SK-N-SH treated with all-trans-retinoic acid at 6 μM for 48 hours (cell line): ENCODE measurements around the gene SPECC1L.

Source experiments
- ATAC-seq: fragments of 200-7000 bp; cut with Tn5 transposase; 3 replicates; pipeline ENCODE4 v1.9.1; 2020; ENCODE audit warnings: mild to moderate bottlenecking, moderate library complexity
- ARNTL ChIP-seq: fragments of 450-650 bp; formaldehyde crosslinking; IDR thresholded peaks from 2 replicates; pipeline ENCODE4 v1.5.0; 2020; ENCODE audit warnings: low read depth, mild to moderate bottlenecking, moderate library complexity, borderline replicate concordance
- BACH2 ChIP-seq: fragments of 250-450 bp; sonication (Bioruptor Pico); IDR thresholded peaks from 2 replicates; pipeline ENCODE4 v1.9.0; 2021; ENCODE audit warnings: mild to moderate bottlenecking, borderline replicate concordance
- CSDC2 ChIP-seq: fragments of 250-450 bp; sonication (Bioruptor Pico); IDR thresholded peaks from 2 replicates; pipeline ENCODE4 v1.5.0; 2020; ENCODE audit warnings: mild to moderate bottlenecking, moderate library complexity
- ESRRG ChIP-seq: fragments of 250-450 bp; sonication (Bioruptor Pico); IDR thresholded peaks from 2 replicates; pipeline ENCODE4 v1.6.1; 2021; ENCODE audit warnings: mild to moderate bottlenecking
- GLIS3 ChIP-seq: fragments of 250-450 bp; sonication (Bioruptor Pico); IDR thresholded peaks from 2 replicates; pipeline ENCODE4 v1.5.0; 2020; ENCODE audit warnings: mild to moderate bottlenecking, moderate library complexity
- ISL1 ChIP-seq: fragments of 250-450 bp; sonication (Bioruptor Pico); IDR thresholded peaks from 2 replicates; pipeline ENCODE4 v2.1.2; 2022; ENCODE audit warnings: mild to moderate bottlenecking, moderate library complexity
- OSR1 ChIP-seq: fragments of 250-450 bp; sonication (Bioruptor Pico); IDR thresholded peaks from 2 replicates; pipeline ENCODE4 v1.8.0; 2022; ENCODE audit warnings: moderate library complexity, mild to moderate bottlenecking, inconsistent platforms
- PPARA ChIP-seq: fragments of 250-450 bp; sonication (Bioruptor Pico); IDR thresholded peaks from 2 replicates; pipeline ENCODE4 v1.5.0; 2020; ENCODE audit warnings: mild to moderate bottlenecking, borderline replicate concordance
- RARB ChIP-seq: fragments of 250-450 bp; sonication (Bioruptor Pico); IDR thresholded peaks from 2 replicates; pipeline ENCODE4 v1.8.0; 2021; ENCODE audit warnings: mild to moderate bottlenecking, moderate library complexity
- SNAI2 ChIP-seq: fragments of 250-450 bp; sonication (Bioruptor Pico); IDR thresholded peaks from 2 replicates; pipeline ENCODE4 v1.5.0; 2020; ENCODE audit warnings: mild to moderate bottlenecking, moderate library complexity
- TCF4 ChIP-seq: fragments of 250-450 bp; sonication (Bioruptor Pico); IDR thresholded peaks from 2 replicates; pipeline ENCODE4 v1.8.0; 2021; ENCODE audit warnings: mild to moderate bottlenecking, moderate library complexity, borderline replicate concordance
- TOX ChIP-seq: fragments of 250-450 bp; sonication (Bioruptor Pico); IDR thresholded peaks from 2 replicates; pipeline ENCODE4 v1.8.0; 2021; ENCODE audit warnings: mild to moderate bottlenecking, moderate library complexity, borderline replicate concordance
- ZC3H10 ChIP-seq: fragments of 250-450 bp; sonication (Bioruptor Pico); IDR thresholded peaks from 2 replicates; pipeline ENCODE4 v1.5.1; 2021; ENCODE audit warnings: mild to moderate bottlenecking, moderate library complexity
- ZFP3 ChIP-seq: fragments of 250-450 bp; sonication (Bioruptor Pico); IDR thresholded peaks from 2 replicates; pipeline ENCODE4 v1.5.0; 2020; ENCODE audit warnings: mild to moderate bottlenecking, moderate library complexity
- ZFP30 ChIP-seq: fragments of 450-650 bp; formaldehyde crosslinking; IDR thresholded peaks from 2 replicates; pipeline ENCODE4 v1.5.0; 2022; ENCODE audit warnings: mild to moderate bottlenecking, moderate library complexity
- ZNF70 ChIP-seq: fragments of 450-650 bp; formaldehyde crosslinking; IDR thresholded peaks from 2 replicates; pipeline ENCODE4 v1.5.0; 2020; ENCODE audit warnings: mild to moderate bottlenecking, moderate library complexity
- ZNF8 ChIP-seq: fragments of 450-650 bp; formaldehyde crosslinking; IDR thresholded peaks from 2 replicates; pipeline ENCODE4 v1.5.0; 2020; ENCODE audit warnings: mild to moderate bottlenecking, moderate library complexity
- TF ChIP-seq, protein P1 (sequence below): fragments of 250-450 bp; sonication (Bioruptor Pico); IDR thresholded peaks from 2 replicates; pipeline ENCODE4 v1.8.0; 2021; ENCODE audit warnings: low read depth, mild to moderate bottlenecking, moderate library complexity, borderline replicate concordance
- TF ChIP-seq, protein P2 (sequence below): fragments of 250-450 bp; sonication (Bioruptor Pico); IDR thresholded peaks from 2 replicates; pipeline ENCODE4 v1.5.1; 2021; ENCODE audit warnings: mild to moderate bottlenecking, moderate library complexity
- TF ChIP-seq, protein P3 (sequence below): fragments of 250-450 bp; sonication (Bioruptor Pico); IDR thresholded peaks from 2 replicates; pipeline ENCODE4 v1.5.1; 2020; ENCODE audit warnings: low read depth, mild to moderate bottlenecking, moderate library complexity
- TF ChIP-seq, protein P4 (sequence below): fragments of 250-450 bp; sonication (Bioruptor Pico); IDR thresholded peaks from 2 replicates; pipeline ENCODE4 v1.8.0; 2020; ENCODE audit warnings: mild to moderate bottlenecking, moderate library complexity, borderline replicate concordance

Gene SPECC1L

DNA sequence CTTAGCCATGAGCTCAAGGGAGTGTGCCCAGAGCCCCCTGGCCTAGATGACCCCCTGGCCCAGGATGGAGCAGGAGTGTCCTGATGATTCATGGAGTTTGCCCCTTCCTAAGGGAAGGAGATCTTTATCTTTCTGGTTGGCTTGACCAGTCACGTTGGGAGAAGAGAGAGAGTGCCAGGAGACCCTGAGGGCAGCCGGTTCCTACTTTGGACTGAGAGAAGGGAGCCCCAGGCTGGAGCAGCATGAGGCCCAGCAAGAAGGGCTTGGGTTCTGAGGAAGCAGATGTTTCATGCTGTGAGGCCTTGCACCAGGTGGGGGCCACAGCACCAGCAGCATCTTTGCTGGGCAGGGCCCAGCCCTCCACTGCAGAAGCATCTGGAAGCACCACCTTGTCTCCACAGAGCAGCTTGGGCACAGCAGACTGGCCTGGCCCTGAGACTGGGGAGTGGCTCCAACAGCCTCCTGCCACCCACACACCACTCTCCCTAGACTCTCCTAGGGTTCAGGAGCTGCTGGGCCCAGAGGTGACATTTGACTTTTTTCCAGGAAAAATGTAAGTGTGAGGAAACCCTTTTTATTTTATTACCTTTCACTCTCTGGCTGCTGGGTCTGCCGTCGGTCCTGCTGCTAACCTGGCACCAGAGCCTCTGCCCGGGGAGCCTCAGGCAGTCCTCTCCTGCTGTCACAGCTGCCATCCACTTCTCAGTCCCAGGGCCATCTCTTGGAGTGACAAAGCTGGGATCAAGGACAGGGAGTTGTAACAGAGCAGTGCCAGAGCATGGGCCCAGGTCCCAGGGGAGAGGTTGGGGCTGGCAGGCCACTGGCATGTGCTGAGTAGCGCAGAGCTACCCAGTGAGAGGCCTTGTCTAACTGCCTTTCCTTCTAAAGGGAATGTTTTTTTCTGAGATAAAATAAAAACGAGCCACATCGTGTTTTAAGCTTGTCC, 171.0 kb downstream of the SPECC1L start:
- ATAC-seq: no peak; the same call in 2 of the 3 replicates
- TF ChIP-seq, protein P1, sequence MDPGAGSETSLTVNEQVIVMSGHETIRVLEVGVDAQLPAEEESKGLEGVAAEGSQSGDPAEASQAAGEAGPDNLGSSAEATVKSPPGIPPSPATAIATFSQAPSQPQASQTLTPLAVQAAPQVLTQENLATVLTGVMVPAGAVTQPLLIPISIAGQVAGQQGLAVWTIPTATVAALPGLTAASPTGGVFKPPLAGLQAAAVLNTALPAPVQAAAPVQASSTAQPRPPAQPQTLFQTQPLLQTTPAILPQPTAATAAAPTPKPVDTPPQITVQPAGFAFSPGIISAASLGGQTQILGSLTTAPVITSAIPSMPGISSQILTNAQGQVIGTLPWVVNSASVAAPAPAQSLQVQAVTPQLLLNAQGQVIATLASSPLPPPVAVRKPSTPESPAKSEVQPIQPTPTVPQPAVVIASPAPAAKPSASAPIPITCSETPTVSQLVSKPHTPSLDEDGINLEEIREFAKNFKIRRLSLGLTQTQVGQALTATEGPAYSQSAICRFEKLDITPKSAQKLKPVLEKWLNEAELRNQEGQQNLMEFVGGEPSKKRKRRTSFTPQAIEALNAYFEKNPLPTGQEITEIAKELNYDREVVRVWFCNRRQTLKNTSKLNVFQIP (CRISPR knock-in tag): no peak
- TF ChIP-seq BACH2 (CRISPR knock-in tag) (no peak), TCF4 (no peak), TOX (CRISPR knock-in tag) (no peak), ISL1 (CRISPR knock-in tag) (no peak), RARB (CRISPR knock-in tag) (no peak), ZFP3 (CRISPR knock-in tag) (no peak)
- TF ChIP-seq, protein P2, sequence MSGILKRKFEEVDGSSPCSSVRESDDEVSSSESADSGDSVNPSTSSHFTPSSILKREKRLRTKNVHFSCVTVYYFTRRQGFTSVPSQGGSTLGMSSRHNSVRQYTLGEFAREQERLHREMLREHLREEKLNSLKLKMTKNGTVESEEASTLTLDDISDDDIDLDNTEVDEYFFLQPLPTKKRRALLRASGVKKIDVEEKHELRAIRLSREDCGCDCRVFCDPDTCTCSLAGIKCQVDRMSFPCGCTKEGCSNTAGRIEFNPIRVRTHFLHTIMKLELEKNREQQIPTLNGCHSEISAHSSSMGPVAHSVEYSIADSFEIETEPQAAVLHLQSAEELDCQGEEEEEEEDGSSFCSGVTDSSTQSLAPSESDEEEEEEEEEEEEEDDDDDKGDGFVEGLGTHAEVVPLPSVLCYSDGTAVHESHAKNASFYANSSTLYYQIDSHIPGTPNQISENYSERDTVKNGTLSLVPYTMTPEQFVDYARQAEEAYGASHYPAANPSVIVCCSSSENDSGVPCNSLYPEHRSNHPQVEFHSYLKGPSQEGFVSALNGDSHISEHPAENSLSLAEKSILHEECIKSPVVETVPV: no peak

DNA sequence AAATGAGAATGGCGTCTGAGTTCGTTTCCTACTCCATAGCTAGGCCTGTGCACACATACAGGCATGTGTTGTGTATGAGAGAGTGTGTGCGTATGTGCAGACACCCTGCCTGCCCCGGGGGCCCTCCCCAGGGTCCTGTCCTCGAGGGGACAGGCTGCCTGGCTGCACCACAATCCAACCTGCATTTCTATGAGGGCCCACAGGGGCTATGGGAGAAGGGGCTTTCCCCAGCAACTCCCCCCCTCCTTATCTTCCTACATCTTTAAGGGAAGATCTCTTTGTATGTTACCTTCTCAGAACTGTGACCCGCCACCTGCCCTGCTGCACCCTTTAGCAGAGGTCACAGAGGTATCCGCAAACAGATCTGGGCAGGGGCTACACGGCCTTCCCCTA, 171.7 kb downstream of the SPECC1L start:
- TF ChIP-seq ESRRG (CRISPR knock-in tag) (no peak), GLIS3 (CRISPR knock-in tag) (no peak), ZNF8 (CRISPR knock-in tag) (no peak), TCF4 (no peak), PPARA (CRISPR knock-in tag) (no peak), ZC3H10 (CRISPR knock-in tag) (no peak), ZFP30 (CRISPR knock-in tag) (no peak), ARNTL (no peak), RARB (CRISPR knock-in tag) (no peak)
- TF ChIP-seq, protein P1 (CRISPR knock-in tag): no peak
- TF ChIP-seq, protein P2: no peak
- no peak for ATAC-seq

DNA sequence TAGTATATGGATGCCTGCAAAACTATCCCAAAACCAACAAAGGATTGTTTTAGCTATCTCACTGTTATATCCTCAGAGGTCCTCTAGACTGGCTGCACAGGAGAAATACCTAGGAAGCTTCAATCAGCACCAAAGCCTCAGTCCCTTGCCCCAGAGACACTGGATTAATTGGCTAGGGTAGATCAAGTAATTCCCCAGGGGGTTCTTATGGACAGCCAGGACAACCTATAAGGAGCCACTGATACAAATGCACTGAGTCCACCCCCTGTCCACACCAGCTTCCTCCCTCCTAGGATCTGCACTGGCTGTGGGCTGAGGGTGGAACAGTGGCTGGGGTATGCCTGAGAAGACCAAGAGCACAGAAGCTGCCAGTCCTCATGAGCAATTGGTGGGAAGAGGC, 173.0 kb downstream of the SPECC1L start:
- TF ChIP-seq OSR1 (CRISPR knock-in tag): no peak
- TF ChIP-seq GLIS3 (CRISPR knock-in tag): no peak
- TF ChIP-seq CSDC2 (CRISPR knock-in tag): no peak
- TF ChIP-seq RARB (CRISPR knock-in tag): no peak
- no peak for TF ChIP-seq SNAI2
- TF ChIP-seq ZNF70: no peak
- no peak for TF ChIP-seq TCF4
- TF ChIP-seq ARNTL: no peak
- TF ChIP-seq, protein P3, sequence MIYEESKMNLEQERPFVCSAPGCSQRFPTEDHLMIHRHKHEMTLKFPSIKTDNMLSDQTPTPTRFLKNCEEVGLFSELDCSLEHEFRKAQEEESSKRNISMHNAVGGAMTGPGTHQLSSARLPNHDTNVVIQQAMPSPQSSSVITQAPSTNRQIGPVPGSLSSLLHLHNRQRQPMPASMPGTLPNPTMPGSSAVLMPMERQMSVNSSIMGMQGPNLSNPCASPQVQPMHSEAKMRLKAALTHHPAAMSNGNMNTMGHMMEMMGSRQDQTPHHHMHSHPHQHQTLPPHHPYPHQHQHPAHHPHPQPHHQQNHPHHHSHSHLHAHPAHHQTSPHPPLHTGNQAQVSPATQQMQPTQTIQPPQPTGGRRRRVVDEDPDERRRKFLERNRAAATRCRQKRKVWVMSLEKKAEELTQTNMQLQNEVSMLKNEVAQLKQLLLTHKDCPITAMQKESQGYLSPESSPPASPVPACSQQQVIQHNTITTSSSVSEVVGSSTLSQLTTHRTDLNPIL: no peak
- TF ChIP-seq ZC3H10 (CRISPR knock-in tag): no peak
- TF ChIP-seq, protein P4, sequence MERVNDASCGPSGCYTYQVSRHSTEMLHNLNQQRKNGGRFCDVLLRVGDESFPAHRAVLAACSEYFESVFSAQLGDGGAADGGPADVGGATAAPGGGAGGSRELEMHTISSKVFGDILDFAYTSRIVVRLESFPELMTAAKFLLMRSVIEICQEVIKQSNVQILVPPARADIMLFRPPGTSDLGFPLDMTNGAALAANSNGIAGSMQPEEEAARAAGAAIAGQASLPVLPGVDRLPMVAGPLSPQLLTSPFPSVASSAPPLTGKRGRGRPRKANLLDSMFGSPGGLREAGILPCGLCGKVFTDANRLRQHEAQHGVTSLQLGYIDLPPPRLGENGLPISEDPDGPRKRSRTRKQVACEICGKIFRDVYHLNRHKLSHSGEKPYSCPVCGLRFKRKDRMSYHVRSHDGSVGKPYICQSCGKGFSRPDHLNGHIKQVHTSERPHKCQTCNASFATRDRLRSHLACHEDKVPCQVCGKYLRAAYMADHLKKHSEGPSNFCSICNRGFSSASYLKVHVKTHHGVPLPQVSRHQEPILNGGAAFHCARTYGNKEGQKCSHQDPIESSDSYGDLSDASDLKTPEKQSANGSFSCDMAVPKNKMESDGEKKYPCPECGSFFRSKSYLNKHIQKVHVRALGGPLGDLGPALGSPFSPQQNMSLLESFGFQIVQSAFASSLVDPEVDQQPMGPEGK (CRISPR knock-in tag): no peak
- no peak for TF ChIP-seq ESRRG (CRISPR knock-in tag)
- no peak for TF ChIP-seq ISL1 (CRISPR knock-in tag)
- no peak for TF ChIP-seq ZFP30 (CRISPR knock-in tag)
- no peak for TF ChIP-seq ZNF8 (CRISPR knock-in tag)
- TF ChIP-seq TOX (CRISPR knock-in tag): no peak
- TF ChIP-seq, protein P1 (CRISPR knock-in tag): no peak
- ATAC-seq: no peak
